Suprapubic skin (tissue), 4 donors: ENCODE results near the gene CHD2. TPM values are rescaled to one million over a fixed set of nuclear protein-coding genes. Genes with fewer than 3 reads are reported as not detected.
"Not testable (repeated sequence)": the region's sequence is repeated elsewhere in the genome, so short reads cannot be mapped to it uniquely, and the experiment has no call there.

ENCODE experiments used
- DNase-seq, 2 donors: peaks; one replicate each; pipeline ENCODE4 v3.0.0-alpha.2; 2019; ENCODE audit warnings: low spot score in 2 of 2
- H3K27ac ChIP-seq: fragments of 200-600 bp; sonication (generic); one replicate; pipeline ENCODE4 v1.5.1; 2019
- H3K27me3 ChIP-seq: fragments of 200-600 bp; sonication (generic); one replicate; pipeline ENCODE4 v1.5.1; 2019
- H3K36me3 ChIP-seq: fragments of 200-600 bp; sonication (generic); one replicate; pipeline ENCODE4 v1.5.1; 2019
- H3K4me1 ChIP-seq: fragments of 200-600 bp; sonication (generic); one replicate; pipeline ENCODE4 v1.5.1; 2019
- H3K4me3 ChIP-seq: fragments of 200-600 bp; sonication (generic); one replicate; pipeline ENCODE4 v1.5.1; 2019; ENCODE audit warnings: mild to moderate bottlenecking
- H3K9me3 ChIP-seq: fragments of 200-600 bp; sonication (generic); one replicate; pipeline ENCODE4 v1.5.1; 2019
- CTCF ChIP-seq, 2 donors: fragments of 200-600 bp in 1 of 2; fragments of 450-650 bp in 1 of 2; sonication (generic) in 1 of 2; IDR thresholded peaks; one replicate each; pipeline ENCODE4 v1.5.1; 2016 to 2019; ENCODE audit warnings: antibody characterized with exemption in 2 of 2, mild to moderate bottlenecking in 1 of 2, moderate library complexity in 1 of 2
- EP300 ChIP-seq: sonication (generic); formaldehyde crosslinking; IDR thresholded peaks from one replicate; pipeline ENCODE4 v1.6.1; 2017; ENCODE audit warnings: antibody characterized with exemption
- POLR2A ChIP-seq, 2 donors: fragments of 450-650 bp; IDR thresholded peaks; one replicate each; pipeline ENCODE4 v1.6.1; 2017; ENCODE audit warnings: antibody characterized with exemption in 2 of 2, mild to moderate bottlenecking in 2 of 2, moderate library complexity in 2 of 2
- POLR2AphosphoS5 ChIP-seq, 3 donors: sonication (generic); formaldehyde crosslinking; IDR thresholded peaks; one replicate each; pipeline ENCODE4 v1.6.1; 2017; ENCODE audit warnings: antibody characterized with exemption in 3 of 3
- WGBS: methylation state at CpG from one replicate; pipeline ENCODE4 v1.1.5; 2018; 5-methylcytosine and 5-hydroxymethylcytosine counted together
- total RNA-seq, 4 donors: library from RNA; depleted of rRNA; stranded (reverse); fragments of >200 nt; gene quantifications; one replicate each; pipeline ENCODE4 v1.1.0, GENCODE V29; 2016

The CHD2 gene
- total RNA-seq, 4 donors from 2014 or later: 93.3 to 319 (median 127) TPM

GRCh38 chr15:93036951-93037819 lies 137.1 kb downstream of the CHD2 start:
- H3K4me3 ChIP-seq: no peak overlapping the region
- no peaks in the 10 kb centered on the region for H3K9me3 ChIP-seq
- H3K4me1 ChIP-seq: peaks cover 21% of the 10 kb centered on the region
- 72% methylated on average over 25 of the region's 29 CpGs for WGBS
- peak overlapping the region; percentile 1 for H3K27ac ChIP-seq
- H3K36me3 ChIP-seq: no peaks in the 10 kb centered on the region
- TF ChIP-seq POLR2A (IDR thresholded peaks at IDR 0.05) (no peak), EP300 (no peak), CTCF (IDR thresholded peaks at IDR 0.05) (no peak), POLR2AphosphoS5 (IDR thresholded peaks at IDR 0.05) (no peak)
- DNase-seq: peak; percentile 72 to 87
- H3K27me3 ChIP-seq: no peaks in the 10 kb centered on the region

GRCh38 chr15:93037820-93038705 lies 137.9 kb downstream of the CHD2 start:
- Histone ChIP-seq H3K36me3 (no peaks in the 10 kb centered on the region), H3K4me1 (peaks cover 25% of the 10 kb centered on the region), H3K4me3 (no peak overlapping the region), H3K27me3 (no peaks in the 10 kb centered on the region), H3K9me3 (no peaks in the 10 kb centered on the region), H3K27ac (peak overlapping the region; percentile 1)
- WGBS: 61% methylated on average over 19 of the region's 20 CpGs
- TF ChIP-seq POLR2A (IDR thresholded peaks at IDR 0.05) (no peak), CTCF (IDR thresholded peaks at IDR 0.05) (no peak), EP300 (no peak), POLR2AphosphoS5 (IDR thresholded peaks at IDR 0.05) (no peak)
- DNase-seq: peak; percentile 46 to 64

GRCh38 chr15:93039562-93040287 lies 139.6 kb downstream of the CHD2 start:
- Histone ChIP-seq H3K36me3 (peaks cover 12% of the 10 kb centered on the region), H3K4me1 (peaks cover 31% of the 10 kb centered on the region)
- H3K9me3 ChIP-seq, H3K27me3 ChIP-seq, H3K27ac ChIP-seq, DNase-seq, H3K4me3 ChIP-seq: not testable (repeated sequence)
- WGBS: 94% methylated on average over 13 of the region's 13 CpGs

GRCh38 chr15:93040288-93041158 lies 140.4 kb downstream of the CHD2 start:
- peaks cover 19% of the 10 kb centered on the region for H3K36me3 ChIP-seq
- H3K4me1 ChIP-seq: peaks cover 31% of the 10 kb centered on the region
- no peak overlapping the region for H3K27ac ChIP-seq
- H3K27me3 ChIP-seq: no peaks in the 10 kb centered on the region
- peak in 1 of 2 donors; percentile 55 for DNase-seq
- no peaks in the 10 kb centered on the region for H3K9me3 ChIP-seq
- TF ChIP-seq POLR2AphosphoS5 (IDR thresholded peaks at IDR 0.05) (no peak), POLR2A (IDR thresholded peaks at IDR 0.05) (no peak), CTCF (IDR thresholded peaks at IDR 0.05) (no peak), EP300 (no peak)
- H3K4me3 ChIP-seq: no peak overlapping the region
- 64% methylated on average over 19 of the region's 20 CpGs for WGBS

GRCh38 chr15:93041159-93041547 lies 141.0 kb downstream of the CHD2 start:
- DNase-seq: peak in 1 of 2 donors; percentile 32
- H3K9me3 ChIP-seq: no peaks in the 10 kb centered on the region
- H3K27ac ChIP-seq: no peak overlapping the region
- H3K27me3 ChIP-seq: no peaks in the 10 kb centered on the region
- H3K36me3 ChIP-seq: peaks cover 25% of the 10 kb centered on the region
- 70% methylated on average over 13 of the region's 13 CpGs for WGBS
- TF ChIP-seq POLR2A (IDR thresholded peaks at IDR 0.05) (no peak), CTCF (IDR thresholded peaks at IDR 0.05) (no peak), EP300 (no peak), POLR2AphosphoS5 (IDR thresholded peaks at IDR 0.05) (no peak)
- peaks cover 31% of the 10 kb centered on the region for H3K4me1 ChIP-seq
- no peak overlapping the region for H3K4me3 ChIP-seq
